ENCODE results near the gene TXNDC15.
"Not testable (repeated sequence)": the region's sequence is repeated elsewhere in the genome, so short reads cannot be mapped to it uniquely, and the experiment has no call there.

TXNDC15 gene

GRCh38 chr5:134892926-134893325 is 18.8 kb downstream of the TXNDC15 start:
- Mint-ChIP-seq H3K4me3 (no peak overlapping the region), H3K36me3 (ENCODE audit: low read depth) (peaks cover 39% of the 10 kb centered on the region), H3K27ac (no peak overlapping the region), H3K9me3 (no peaks in the 10 kb centered on the region), H3K27me3 (no peaks in the 10 kb centered on the region), H3K4me1 (ENCODE audit: low read depth) (no peaks in the 10 kb centered on the region)

- no peaks in the 10 kb centered on the region for H3K27me3 Mint-ChIP-seq
- no peak overlapping the region for H3K27ac Mint-ChIP-seq
- no peaks in the 10 kb centered on the region for H3K9me3 Mint-ChIP-seq
- no peaks in the 10 kb centered on the region for H3K4me1 Mint-ChIP-seq (ENCODE audit: low read depth)
- no peak overlapping the region for H3K4me3 Mint-ChIP-seq
- peaks cover 35% of the 10 kb centered on the region for H3K36me3 Mint-ChIP-seq (ENCODE audit: low read depth)
Observed at GRCh38 chr5:134893748-134894505, 19.8 kb downstream of the TXNDC15 start.

GRCh38 chr5:134902071-134902801 is 28.1 kb downstream of the TXNDC15 start:
- H3K9me3 Mint-ChIP-seq: no peaks in the 10 kb centered on the region
- H3K27me3 Mint-ChIP-seq: no peaks in the 10 kb centered on the region
- H3K4me1 Mint-ChIP-seq (ENCODE audit: low read depth): peaks cover 28% of the 10 kb centered on the region
- peaks cover 14% of the 10 kb centered on the region for H3K36me3 Mint-ChIP-seq (ENCODE audit: low read depth)
- H3K27ac Mint-ChIP-seq: peak overlapping the region; percentile 88
- peak overlapping the region; percentile 47 for H3K4me3 Mint-ChIP-seq

- Mint-ChIP-seq H3K36me3 (ENCODE audit: low read depth) (peaks cover 5% of the 10 kb centered on the region), H3K4me1 (ENCODE audit: low read depth) (peaks cover 28% of the 10 kb centered on the region), H3K4me3 (peak within 1 kb of the TSS; percentile 93), H3K27ac (peak within 1 kb of the TSS; percentile 97), H3K9me3 (no peaks in the 10 kb centered on the region), H3K27me3 (no peaks in the 10 kb centered on the region)
Observed at GRCh38 chr5:134904610-134905245, 30.6 kb downstream of the TXNDC15 start, which contains the start of gene PCBD2. Gene PCBD2 (plus strand): TSS chr5:134905131. CDS start chr5:134905140, 9 bp downstream.

GRCh38 chr5:134905246-134905996 is 31.2 kb downstream of the TXNDC15 start:
- peak overlapping the region; percentile 93 for H3K4me3 Mint-ChIP-seq
- H3K36me3 Mint-ChIP-seq (ENCODE audit: low read depth): peaks cover 4% of the 10 kb centered on the region
- no peaks in the 10 kb centered on the region for H3K9me3 Mint-ChIP-seq

GRCh38 chr5:134906811-134907210 is 32.6 kb downstream of the TXNDC15 start:
- peak overlapping the region; percentile 56 for H3K27ac Mint-ChIP-seq
- H3K4me3 Mint-ChIP-seq: peak overlapping the region; percentile 67
- peaks cover 10% of the 10 kb centered on the region for H3K36me3 Mint-ChIP-seq (ENCODE audit: low read depth)
- peaks cover 25% of the 10 kb centered on the region for H3K4me1 Mint-ChIP-seq (ENCODE audit: low read depth)
- no peaks in the 10 kb centered on the region for H3K27me3 Mint-ChIP-seq
- H3K9me3 Mint-ChIP-seq: no peaks in the 10 kb centered on the region

More at GRCh38 chr5:134905246-134905996, 31.2 kb downstream of the TXNDC15 start:
- Mint-ChIP-seq H3K4me1 (ENCODE audit: low read depth) (peaks cover 28% of the 10 kb centered on the region), H3K27me3 (no peaks in the 10 kb centered on the region), H3K27ac (peak overlapping the region; percentile 97)

GRCh38 chr5:134910752-134911151 is 36.6 kb downstream of the TXNDC15 start:
- H3K4me3 Mint-ChIP-seq; H3K9me3 Mint-ChIP-seq; H3K27me3 Mint-ChIP-seq; H3K27ac Mint-ChIP-seq; H3K4me1 Mint-ChIP-seq (ENCODE audit: low read depth): not testable (repeated sequence)
- H3K36me3 Mint-ChIP-seq (ENCODE audit: low read depth): peaks cover 10% of the 10 kb centered on the region

GRCh38 chr5:134911285-134912206 is 37.4 kb downstream of the TXNDC15 start:
- H3K27ac Mint-ChIP-seq: no peak overlapping the region
- no peaks in the 10 kb centered on the region for H3K27me3 Mint-ChIP-seq
- H3K36me3 Mint-ChIP-seq (ENCODE audit: low read depth): peaks cover 12% of the 10 kb centered on the region
- H3K9me3 Mint-ChIP-seq: no peaks in the 10 kb centered on the region
- no peak overlapping the region for H3K4me3 Mint-ChIP-seq
- H3K4me1 Mint-ChIP-seq (ENCODE audit: low read depth): peaks cover 4% of the 10 kb centered on the region

GRCh38 chr5:134913254-134913653 is 39.1 kb downstream of the TXNDC15 start:
- H3K4me3 Mint-ChIP-seq: no peak overlapping the region
- H3K4me1 Mint-ChIP-seq (ENCODE audit: low read depth): no peaks in the 10 kb centered on the region
- H3K27ac Mint-ChIP-seq: no peak overlapping the region

GRCh38 chr5:134913795-134914194 is 39.6 kb downstream of the TXNDC15 start:
- H3K4me1 Mint-ChIP-seq (ENCODE audit: low read depth): peaks cover 4% of the 10 kb centered on the region

More at GRCh38 chr5:134913254-134913653, 39.1 kb downstream of the TXNDC15 start:
- no peaks in the 10 kb centered on the region for H3K27me3 Mint-ChIP-seq
- H3K9me3 Mint-ChIP-seq: no peaks in the 10 kb centered on the region
- H3K36me3 Mint-ChIP-seq (ENCODE audit: low read depth): peaks cover 26% of the 10 kb centered on the region

GRCh38 chr5:134917070-134917815 is 43.1 kb downstream of the TXNDC15 start:
- Mint-ChIP-seq H3K9me3 (no peaks in the 10 kb centered on the region), H3K27me3 (no peaks in the 10 kb centered on the region), H3K27ac (no peak overlapping the region), H3K4me1 (ENCODE audit: low read depth) (peaks cover 30% of the 10 kb centered on the region), H3K36me3 (ENCODE audit: low read depth) (peaks cover 36% of the 10 kb centered on the region), H3K4me3 (no peak overlapping the region)

More at GRCh38 chr5:134913795-134914194, 39.6 kb downstream of the TXNDC15 start:
- H3K36me3 Mint-ChIP-seq (ENCODE audit: low read depth): peaks cover 26% of the 10 kb centered on the region
- H3K27ac Mint-ChIP-seq: no peak overlapping the region
- H3K27me3 Mint-ChIP-seq: no peaks in the 10 kb centered on the region
- no peaks in the 10 kb centered on the region for H3K9me3 Mint-ChIP-seq
- H3K4me3 Mint-ChIP-seq: no peak overlapping the region

- Mint-ChIP-seq H3K36me3 (ENCODE audit: low read depth) (peaks cover 39% of the 10 kb centered on the region), H3K4me3 (no peak overlapping the region), H3K4me1 (ENCODE audit: low read depth) (peaks cover 30% of the 10 kb centered on the region), H3K27me3 (no peaks in the 10 kb centered on the region), H3K9me3 (no peaks in the 10 kb centered on the region), H3K27ac (no peak overlapping the region)
Observed at GRCh38 chr5:134918861-134919260, 44.7 kb downstream of the TXNDC15 start.

All from stimulated activated naive CD8-positive, alpha-beta T cell treated with anti-CD3 and anti-CD28 coated beads, Interleukin-15, Interleukin-2, amounts not matched to agents 100 ng/mL and 50 ng/mL, for 24 hours (primary cell).